PC-9 (cell line): ENCODE measurements around the gene CFAP410. TPM values are rescaled to one million over a fixed set of nuclear protein-coding genes. Genes with fewer than 3 reads are reported as not detected.

Experiments used
- BruUV-seq: library from RNA; stranded (reverse); fragments of 400-500 nt; replicated peaks from 2 replicates; lab custom pipeline; 2021; lab: Mats Ljungman, UMichigan
- CTCF ChIA-PET: fragments of 300-600 bp; sonication (Branson Sonifier 250); formaldehyde crosslinking; loops from one replicate; lab custom pipeline; 2022; ENCODE audit warnings: antibody characterized with exemption; lab: Charles Lee
- POLR2A ChIA-PET: fragments of 300-600 bp; sonication (Branson Sonifier 250); formaldehyde crosslinking; loops from one replicate; lab custom pipeline; 2022; ENCODE audit warnings: antibody characterized with exemption; ENCODE audit not compliant: unreplicated experiment; lab: Charles Lee
- DNase-seq, 2 experiments: peaks; one replicate each; pipeline versions ENCODE4 v3.0.0 to v3.0.0-alpha.2; 2015 to 2022; ENCODE audit warnings: mixed read lengths in 1 of 2
- H2AFZ ChIP-seq: fragments of 200-600 bp; sonication (generic); 2 replicates; pipeline ENCODE4 v1.8.1; 2017; ENCODE audit warnings: antibody characterized with exemption
- H3F3A ChIP-seq: fragments of 200-600 bp; sonication (generic); 2 replicates; pipeline ENCODE4 v1.8.1; 2017; ENCODE audit warnings: antibody characterized with exemption, mild to moderate bottlenecking, low read depth; ENCODE audit not compliant: insufficient read depth
- H3K27ac ChIP-seq: fragments of 200-600 bp; sonication (generic); 2 replicates; pipeline ENCODE4 v1.6.1; 2016; ENCODE audit warnings: mixed run types
- H3K27me3 ChIP-seq: fragments of 200-600 bp; sonication (generic); 2 replicates; pipeline ENCODE4 v1.6.1; 2016; ENCODE audit warnings: low read depth, mixed run types; ENCODE audit not compliant: insufficient read depth
- H3K36me3 ChIP-seq: fragments of 200-600 bp; sonication (generic); 2 replicates; pipeline ENCODE4 v1.6.1; 2016; ENCODE audit warnings: low read depth, mixed run types
- H3K4me1 ChIP-seq: fragments of 200-600 bp; sonication (generic); replicated peaks from 2 replicates; pipeline ENCODE4 v1.6.1; 2016; ENCODE audit warnings: mixed run types; ENCODE audit not compliant: insufficient read depth
- H3K4me2 ChIP-seq: fragments of 200-600 bp; sonication (generic); 2 replicates; pipeline ENCODE4 v1.6.1; 2017; ENCODE audit warnings: mixed run types
- H3K4me3 ChIP-seq: fragments of 200-600 bp; sonication (generic); 2 replicates; pipeline ENCODE4 v1.6.1; 2016; ENCODE audit warnings: mixed run types
- H3K79me2 ChIP-seq: fragments of 200-600 bp; sonication (generic); 2 replicates; pipeline ENCODE4 v1.6.1; 2017; ENCODE audit warnings: low read depth, mixed run types
- H3K9me2 ChIP-seq: fragments of 200-600 bp; sonication (generic); 2 replicates; pipeline ENCODE4 v1.8.1; 2017; ENCODE audit warnings: mild to moderate bottlenecking; ENCODE audit not compliant: insufficient read depth
- H3K9me3 ChIP-seq: fragments of 200-600 bp; sonication (generic); 2 replicates; pipeline ENCODE4 v1.8.1; 2016; ENCODE audit warnings: low read depth; ENCODE audit not compliant: insufficient read depth
- H4K20me1 ChIP-seq: fragments of 200-600 bp; sonication (generic); 2 replicates; pipeline ENCODE4 v1.8.1; 2017; ENCODE audit not compliant: insufficient read depth
- EZH2 ChIP-seq: fragments of 200-600 bp; sonication (generic); IDR thresholded peaks from 2 replicates; pipeline ENCODE4 v1.8.0; 2017; ENCODE audit warnings: antibody characterized with exemption, low read depth
- intact Hi-C: fragments of 100-400 bp; cut with micrococcal nuclease; formaldehyde crosslinking; loops from one replicate; pipeline ENCODE4 v1.10.0; 2022; ENCODE audit not compliant: unreplicated experiment
- total RNA-seq: library from RNA; stranded (reverse); gene quantifications from 2 replicates; pipeline ENCODE4 v1.2.3, GENCODE V29; 2021
- TF ChIP-seq, protein P1 (sequence below): fragments of 200-600 bp; sonication (generic); conservative IDR thresholded peaks from 2 replicates; pipeline ENCODE4 v1.6.1; 2017; ENCODE audit warnings: mixed run types, antibody characterized with exemption, mild to moderate bottlenecking, moderate library complexity

Gene CFAP410
- total RNA-seq, 1 experiment from 2014 or later = 12.5 TPM

DNA sequence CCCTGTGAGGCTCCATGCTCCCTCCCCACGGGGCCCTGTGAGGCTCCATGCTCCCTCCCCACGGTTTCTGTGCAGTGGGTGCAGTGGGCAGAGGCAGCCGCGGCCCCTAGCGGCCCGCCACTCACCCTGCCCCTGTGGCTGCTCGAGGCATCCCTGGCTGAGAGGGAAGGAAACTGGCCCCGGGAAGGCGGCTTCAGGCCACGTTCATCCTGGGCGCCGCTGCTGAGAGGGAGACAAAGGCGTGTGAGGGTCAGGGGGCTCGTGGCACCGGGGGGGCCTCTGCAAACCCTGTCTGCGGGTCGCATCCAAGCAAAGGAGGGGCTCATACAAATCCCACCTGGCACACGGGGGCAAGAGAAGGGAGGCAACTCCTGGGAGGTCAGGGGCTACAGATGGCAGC lies 8.5 kb downstream of the CFAP410 start:
- no TSS peak for BruUV-seq
- no peaks in the 10 kb centered on the region for H3K79me2 ChIP-seq
- intact Hi-C loops = no loop called here

DNA sequence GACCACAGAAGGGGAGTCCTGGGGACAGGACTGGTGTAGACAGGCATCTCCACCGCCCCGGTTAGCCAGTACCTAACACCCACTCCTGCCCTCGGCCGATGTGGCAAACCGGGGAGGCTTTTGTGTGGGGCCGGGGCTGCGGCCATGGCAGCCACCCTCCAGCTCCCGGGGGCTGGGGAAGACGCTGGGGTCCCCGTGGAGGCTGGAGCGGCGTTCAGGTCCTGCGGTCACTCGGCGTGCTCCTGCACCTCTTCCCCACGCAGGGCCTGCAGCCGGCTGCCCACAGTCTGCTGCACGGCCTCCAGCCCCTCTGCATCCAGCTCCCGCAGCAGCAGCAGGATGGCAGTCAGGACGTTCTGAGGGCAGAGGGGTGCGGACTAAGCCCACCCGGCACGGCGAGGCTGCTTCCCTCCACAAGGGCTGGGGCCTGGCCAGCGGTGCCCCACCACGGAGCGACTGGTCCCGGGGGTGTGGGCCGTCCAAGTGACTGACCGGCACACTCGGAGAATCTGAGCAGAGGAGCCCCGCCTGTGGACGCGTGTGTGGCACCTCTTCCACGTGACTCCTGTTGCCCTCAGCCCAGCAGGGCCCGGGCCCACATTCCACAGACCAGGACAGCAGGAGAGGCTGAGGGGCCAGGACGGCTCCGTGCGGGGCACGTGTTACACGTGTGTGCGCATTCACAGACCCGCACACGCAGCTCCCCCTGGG lies 9.1 kb downstream of the CFAP410 start:
- no peak for DNase-seq
- no TSS peak for BruUV-seq
- peaks cover 2% of the 10 kb centered on the region; the same call in 1 of the 2 replicates for H3F3A ChIP-seq
- no peaks in the 10 kb centered on the region for H3K9me2 ChIP-seq
- H3K79me2 ChIP-seq = no peaks in the 10 kb centered on the region
- no peak overlapping the region for H3K27ac ChIP-seq
- no peaks in the 10 kb centered on the region for H4K20me1 ChIP-seq
- intact Hi-C loops = no loop called here
- no peaks in the 10 kb centered on the region for H3K27me3 ChIP-seq
- no peak overlapping the region for H3K4me2 ChIP-seq
- H2AFZ ChIP-seq = no peak overlapping the region
- no peaks in the 10 kb centered on the region for H3K36me3 ChIP-seq
- H3K4me1 ChIP-seq = no peaks in the 10 kb centered on the region
- TF ChIP-seq EZH2 = no peak
- TF ChIP-seq, protein P1, sequence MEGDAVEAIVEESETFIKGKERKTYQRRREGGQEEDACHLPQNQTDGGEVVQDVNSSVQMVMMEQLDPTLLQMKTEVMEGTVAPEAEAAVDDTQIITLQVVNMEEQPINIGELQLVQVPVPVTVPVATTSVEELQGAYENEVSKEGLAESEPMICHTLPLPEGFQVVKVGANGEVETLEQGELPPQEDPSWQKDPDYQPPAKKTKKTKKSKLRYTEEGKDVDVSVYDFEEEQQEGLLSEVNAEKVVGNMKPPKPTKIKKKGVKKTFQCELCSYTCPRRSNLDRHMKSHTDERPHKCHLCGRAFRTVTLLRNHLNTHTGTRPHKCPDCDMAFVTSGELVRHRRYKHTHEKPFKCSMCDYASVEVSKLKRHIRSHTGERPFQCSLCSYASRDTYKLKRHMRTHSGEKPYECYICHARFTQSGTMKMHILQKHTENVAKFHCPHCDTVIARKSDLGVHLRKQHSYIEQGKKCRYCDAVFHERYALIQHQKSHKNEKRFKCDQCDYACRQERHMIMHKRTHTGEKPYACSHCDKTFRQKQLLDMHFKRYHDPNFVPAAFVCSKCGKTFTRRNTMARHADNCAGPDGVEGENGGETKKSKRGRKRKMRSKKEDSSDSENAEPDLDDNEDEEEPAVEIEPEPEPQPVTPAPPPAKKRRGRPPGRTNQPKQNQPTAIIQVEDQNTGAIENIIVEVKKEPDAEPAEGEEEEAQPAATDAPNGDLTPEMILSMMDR = no peak
- no peak overlapping the region for H3K4me3 ChIP-seq
- CTCF ChIA-PET = no interaction called here
- POLR2A ChIA-PET = interaction anchor here (0.7 kb wide), 1 partner anchor 152 kb away, joined by 4 read pairs; no protein-coding TSS in a partner anchor
- H3K9me3 ChIP-seq = no peaks in the 10 kb centered on the region

More for the DNA sequence above, 8.5 kb downstream of the CFAP410 start:
- Histone ChIP-seq H3K4me3 (no peak overlapping the region), H3F3A (peaks cover 2% of the 10 kb centered on the region; the same call in 1 of the 2 replicates), H3K4me1 (no peaks in the 10 kb centered on the region), H3K36me3 (no peaks in the 10 kb centered on the region), H3K27me3 (no peaks in the 10 kb centered on the region), H3K9me3 (no peaks in the 10 kb centered on the region), H3K9me2 (no peaks in the 10 kb centered on the region), H2AFZ (no peak overlapping the region), H4K20me1 (no peaks in the 10 kb centered on the region), H3K27ac (no peak overlapping the region), H3K4me2 (no peak overlapping the region)
- CTCF ChIA-PET = no interaction called here
- no peak for DNase-seq
- POLR2A ChIA-PET = no interaction called here
- TF ChIP-seq, protein P1 = no peak
- no peak for TF ChIP-seq EZH2

DNA sequence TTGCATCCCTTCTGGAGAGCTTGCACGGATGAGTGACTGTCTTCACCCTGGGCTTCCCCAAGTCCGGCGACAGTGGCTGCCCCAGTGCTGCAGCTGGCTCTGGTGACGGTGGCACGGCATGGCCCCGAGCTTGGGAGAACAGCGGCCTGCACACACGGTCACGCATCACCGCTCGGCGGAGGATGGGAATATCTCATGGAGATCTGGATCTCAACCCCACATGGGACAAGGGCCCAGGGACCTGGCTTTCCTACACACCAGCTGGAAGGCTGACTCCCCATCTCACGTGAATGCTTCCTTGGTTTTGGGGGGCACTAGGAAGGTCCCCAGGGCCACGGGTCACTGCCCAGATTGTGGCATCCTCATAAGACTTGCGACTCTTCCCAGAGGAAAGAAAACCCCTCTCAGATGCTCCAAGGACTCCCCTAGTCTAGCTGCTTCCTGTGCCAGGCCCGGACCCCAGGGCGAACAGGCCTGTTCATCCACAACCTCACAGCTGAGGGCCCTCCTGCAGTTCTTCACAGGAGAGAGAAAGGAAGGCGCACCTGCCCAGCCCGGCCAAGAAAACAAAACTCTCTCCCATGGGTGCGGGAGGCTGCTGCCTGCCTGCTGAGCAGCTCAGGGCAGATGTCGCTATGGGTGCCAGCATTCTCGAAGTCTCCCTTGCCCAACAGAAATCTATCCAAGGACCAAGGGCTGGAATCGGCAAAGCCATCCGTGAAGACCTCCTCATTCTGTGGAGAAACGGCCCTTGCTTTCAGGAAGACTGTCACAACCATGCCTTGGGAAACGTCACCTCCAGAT lies 9.9 kb downstream of the CFAP410 start:
- no TSS peak for BruUV-seq
- Histone ChIP-seq H3K79me2 (no peaks in the 10 kb centered on the region), H3F3A (peaks cover 2% of the 10 kb centered on the region; the same call in 1 of the 2 replicates), H3K4me3 (no peak overlapping the region), H3K36me3 (no peaks in the 10 kb centered on the region), H3K9me3 (no peaks in the 10 kb centered on the region), H3K9me2 (no peaks in the 10 kb centered on the region), H3K27me3 (no peaks in the 10 kb centered on the region), H3K4me2 (no peak overlapping the region), H3K27ac (no peak overlapping the region), H2AFZ (no peak overlapping the region), H3K4me1 (no peaks in the 10 kb centered on the region), H4K20me1 (no peaks in the 10 kb centered on the region)
- POLR2A ChIA-PET = interaction anchor here (0.7 kb wide), 1 partner anchor 153 kb away, joined by 4 read pairs; no protein-coding TSS in a partner anchor
- no peak for TF ChIP-seq EZH2
- TF ChIP-seq, protein P1 = no peak
- CTCF ChIA-PET = no interaction called here
- intact Hi-C loops = no loop called here
- no peak for DNase-seq
